B cell (primary cell): ENCODE data around the gene NUDT6.

Source experiments
- EZH2 ChIP-seq: IDR thresholded peaks from 2 replicates; pipeline ENCODE4 v1.6.1; 2012; ENCODE audit warnings: borderline replicate concordance, low read depth, mild to moderate bottlenecking, moderate library complexity, low read length; ENCODE audit not compliant: insufficient read depth, poor library complexity, severe bottlenecking
- TF ChIP-seq, protein P1 (sequence below): fragments of 200-600 bp; IDR thresholded peaks from one replicate; pipeline ENCODE4 v1.8.0; 2022; ENCODE audit warnings: antibody characterized with exemption, mild to moderate bottlenecking

DNA sequence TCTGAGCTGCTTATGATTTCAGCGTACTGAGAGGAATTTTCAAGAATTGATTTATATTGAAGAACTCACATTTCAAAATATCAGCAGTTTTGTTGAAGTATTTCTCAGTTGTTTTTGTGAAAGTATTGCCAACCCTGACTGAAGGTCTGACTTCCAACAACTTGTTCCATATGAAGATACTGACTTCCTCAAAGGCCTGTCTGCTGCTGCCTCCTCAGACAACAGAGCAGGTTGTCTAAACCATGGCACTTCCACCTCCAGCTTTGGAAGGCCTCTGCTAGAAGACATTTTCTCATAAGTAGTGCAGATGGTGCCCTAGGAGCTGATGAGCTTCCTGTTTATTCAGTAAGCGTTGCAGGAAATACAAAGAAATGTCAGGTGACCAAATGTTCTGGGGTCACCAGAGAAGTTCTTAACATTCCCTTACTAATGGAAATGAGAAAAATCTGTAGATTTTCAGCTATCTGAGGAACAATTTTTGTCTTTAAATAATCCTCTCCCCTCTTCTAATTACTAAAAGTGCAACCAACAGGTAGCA is 67.0 kb downstream of the NUDT6 start:
- TF ChIP-seq, protein P1, sequence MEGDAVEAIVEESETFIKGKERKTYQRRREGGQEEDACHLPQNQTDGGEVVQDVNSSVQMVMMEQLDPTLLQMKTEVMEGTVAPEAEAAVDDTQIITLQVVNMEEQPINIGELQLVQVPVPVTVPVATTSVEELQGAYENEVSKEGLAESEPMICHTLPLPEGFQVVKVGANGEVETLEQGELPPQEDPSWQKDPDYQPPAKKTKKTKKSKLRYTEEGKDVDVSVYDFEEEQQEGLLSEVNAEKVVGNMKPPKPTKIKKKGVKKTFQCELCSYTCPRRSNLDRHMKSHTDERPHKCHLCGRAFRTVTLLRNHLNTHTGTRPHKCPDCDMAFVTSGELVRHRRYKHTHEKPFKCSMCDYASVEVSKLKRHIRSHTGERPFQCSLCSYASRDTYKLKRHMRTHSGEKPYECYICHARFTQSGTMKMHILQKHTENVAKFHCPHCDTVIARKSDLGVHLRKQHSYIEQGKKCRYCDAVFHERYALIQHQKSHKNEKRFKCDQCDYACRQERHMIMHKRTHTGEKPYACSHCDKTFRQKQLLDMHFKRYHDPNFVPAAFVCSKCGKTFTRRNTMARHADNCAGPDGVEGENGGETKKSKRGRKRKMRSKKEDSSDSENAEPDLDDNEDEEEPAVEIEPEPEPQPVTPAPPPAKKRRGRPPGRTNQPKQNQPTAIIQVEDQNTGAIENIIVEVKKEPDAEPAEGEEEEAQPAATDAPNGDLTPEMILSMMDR = no peak
- no peak for TF ChIP-seq EZH2
